ENCODE results near the gene CCNH. TPM values are rescaled to one million over a fixed set of nuclear protein-coding genes. Genes with fewer than 3 reads are reported as not detected.

Gene CCNH
- total RNA-seq, 2 experiments from 2014 or later: 65.8 to 72.7 TPM

DNA sequence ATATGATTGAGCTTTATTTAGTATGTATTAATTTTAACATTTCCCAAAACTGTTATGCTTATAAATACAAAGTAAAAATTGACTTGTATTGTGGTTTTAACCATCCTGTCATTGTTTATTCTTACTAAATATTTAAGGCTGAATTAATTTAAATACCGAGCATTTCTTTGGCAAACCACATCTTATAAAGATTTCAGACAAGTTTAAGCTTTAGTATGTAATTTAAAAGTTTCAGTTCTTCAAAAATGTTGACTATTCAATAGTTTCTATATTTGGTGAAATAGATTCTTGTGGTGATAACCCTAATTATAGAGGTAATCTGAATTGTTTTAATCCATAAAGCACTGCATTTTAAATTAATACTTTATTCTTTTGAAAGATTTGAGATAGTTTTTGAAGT, 65.5 kb downstream of the CCNH start:
- H3K4me3 Mint-ChIP-seq: no peak overlapping the region
- H3K9me3 Mint-ChIP-seq: no peaks in the 10 kb centered on the region
- intact Hi-C loops (cut with micrococcal nuclease): no loop called here
- ChIA-PET CTCF (interaction anchor here (0.7 to 1.3 kb wide), 2 partner anchors 17 to 53 kb away, joined by 3 to 5 read pairs; no protein-coding TSS in a partner anchor), POLR2A (interaction anchor here (0.7 kb wide), 1 partner anchor 79 kb away, joined by 3 read pairs; no protein-coding TSS in a partner anchor)
- H3K4me1 Mint-ChIP-seq (ENCODE audit: low read depth): peaks cover 6% of the 10 kb centered on the region
- peaks cover 26% of the 10 kb centered on the region for H3K36me3 Mint-ChIP-seq
- H3K27me3 Mint-ChIP-seq: no peaks in the 10 kb centered on the region
- H3K27ac Mint-ChIP-seq: no peak overlapping the region
- no peak for DNase-seq

Other genes starting within 250 kb of the CCNH start
- gene RASA1, start 145.0 kb downstream of the CCNH start, total RNA-seq: 10 to 100 TPM; 25.1 to 25.4 TPM

Data from activated CD4-positive, alpha-beta memory T cell treated with anti-CD3 and anti-CD28 coated beads for 36 hours (primary cell).